WTC11 (cell line): Measurements from ENCODE around the gene FLT4. TPM values are rescaled to one million over a fixed set of nuclear protein-coding genes. Genes with fewer than 3 reads are reported as not detected.

Source experiments
- ATAC-seq: fragments of 200-7000 bp; cut with Tn5 transposase; 2 replicates; pipeline ENCODE4 v1.10.0; 2021; ENCODE audit warnings: mild to moderate bottlenecking, moderate library complexity
- CTCF ChIA-PET: fragments of 300-600 bp; sonication (Branson Sonifier 250); formaldehyde crosslinking; loops from one replicate; lab custom pipeline; 2021; ENCODE audit warnings: antibody characterized with exemption; lab: Charles Lee
- POLR2A ChIA-PET: fragments of 350-600 bp; sonication (Branson Sonifier 250); formaldehyde crosslinking; loops from one replicate; lab custom pipeline; 2021; ENCODE audit warnings: antibody characterized with exemption; lab: Charles Lee
- DNase-seq: peaks from one replicate; pipeline ENCODE4 v3.0.0; 2021; ENCODE audit warnings: low spot score
- H3K27ac Mint-ChIP-seq: 2 replicates; pipeline ENCODE4 v1.8.0; 2021; ENCODE audit warnings: mixed read lengths
- H3K27me3 Mint-ChIP-seq: 2 replicates; pipeline ENCODE4 v1.8.0; 2021; ENCODE audit warnings: low read depth, mild to moderate bottlenecking, moderate library complexity, mixed read lengths
- H3K36me3 Mint-ChIP-seq: 2 replicates; pipeline ENCODE4 v1.8.0; 2021; ENCODE audit warnings: mixed read lengths
- H3K4me1 Mint-ChIP-seq: 2 replicates; pipeline ENCODE4 v1.8.0; 2022; ENCODE audit warnings: mixed read lengths
- H3K4me3 Mint-ChIP-seq: 2 replicates; pipeline ENCODE4 v1.8.0; 2021; ENCODE audit warnings: mild to moderate bottlenecking, moderate library complexity, mixed read lengths
- H3K9me3 Mint-ChIP-seq: 2 replicates; pipeline ENCODE4 v1.8.0; 2021; ENCODE audit warnings: mixed read lengths
- AR ChIP-seq: fragments of 250-450 bp; sonication (Bioruptor Pico); IDR thresholded peaks from 2 replicates; pipeline ENCODE4 v1.9.0; 2021; ENCODE audit warnings: mild to moderate bottlenecking
- E2F4 ChIP-seq: sonication (generic); formaldehyde crosslinking; IDR thresholded peaks from 2 replicates; pipeline ENCODE4 v1.8.1; 2022; ENCODE audit warnings: low read depth, mild to moderate bottlenecking, moderate library complexity, missing genetic modification reagents, borderline replicate concordance
- E2F5 ChIP-seq: sonication (generic); formaldehyde crosslinking; IDR thresholded peaks from 2 replicates; pipeline ENCODE4 v1.8.1; 2022; ENCODE audit warnings: mild to moderate bottlenecking, moderate library complexity, missing genetic modification reagents
- IRF1 ChIP-seq: sonication (generic); formaldehyde crosslinking; IDR thresholded peaks from 2 replicates; pipeline ENCODE4 v1.8.0; 2023; ENCODE audit warnings: missing genetic modification reagents
- NFE2L1 ChIP-seq: sonication (generic); formaldehyde crosslinking; IDR thresholded peaks from 2 replicates; pipeline ENCODE4 v1.8.1; 2023; ENCODE audit warnings: missing genetic modification reagents
- ZNF121 ChIP-seq: sonication (generic); formaldehyde crosslinking; IDR thresholded peaks from 2 replicates; pipeline ENCODE4 v1.8.0; 2023; ENCODE audit warnings: missing genetic modification reagents
- ZNF425 ChIP-seq: fragments of 250-450 bp; sonication (Bioruptor Pico); conservative IDR thresholded peaks from 2 replicates; pipeline ENCODE4 v1.9.0; 2021; ENCODE audit warnings: mild to moderate bottlenecking
- ZNF532 ChIP-seq: fragments of 250-450 bp; sonication (Bioruptor Pico); IDR thresholded peaks from 2 replicates; pipeline ENCODE4 v1.9.0; 2021; ENCODE audit warnings: mild to moderate bottlenecking, borderline replicate concordance
- ZSCAN18 ChIP-seq: fragments of 250-450 bp; sonication (Bioruptor Pico); IDR thresholded peaks from 2 replicates; pipeline ENCODE4 v2.1.2; 2022; ENCODE audit warnings: mild to moderate bottlenecking, moderate library complexity
- total RNA-seq: library from RNA; stranded (reverse); gene quantifications from 3 replicates; pipeline ENCODE4 v1.2.3, GENCODE V29; 2021

The FLT4 gene
- total RNA-seq, 1 experiment from 2014 or later = 12.4 TPM

- TF ChIP-seq E2F5 (CRISPR knock-in tag) = no peak
- no peak for TF ChIP-seq NFE2L1 (CRISPR knock-in tag)
- no peak for TF ChIP-seq IRF1 (CRISPR knock-in tag)
- TF ChIP-seq ZNF425 = no peak
- TF ChIP-seq ZNF532 (CRISPR knock-in tag) = no peak
- no peak for TF ChIP-seq E2F4 (CRISPR knock-in tag)
- TF ChIP-seq ZSCAN18 (CRISPR knock-in tag) = no peak
- TF ChIP-seq ZNF121 (CRISPR knock-in tag) = no peak
- TF ChIP-seq AR (CRISPR knock-in tag) = no peak
- TF ChIP-seq, all 79 proteins: peak for 0
- H3K27me3 Mint-ChIP-seq = no peaks in the 10 kb centered on the region
- H3K27ac Mint-ChIP-seq = peak overlapping the region; percentile 61
- no peaks in the 10 kb centered on the region for H3K9me3 Mint-ChIP-seq
- CTCF ChIA-PET = no interaction called here
- H3K36me3 Mint-ChIP-seq = peaks cover 64% of the 10 kb centered on the region
- POLR2A ChIA-PET = no interaction called here
- ATAC-seq = no peak
- DNase-seq = no peak
- H3K4me1 Mint-ChIP-seq = peaks cover 3% of the 10 kb centered on the region; the same call in 1 of the 2 replicates
- H3K4me3 Mint-ChIP-seq = no peak overlapping the region
Measured at GRCh38 chr5:180553530-180553929, 95.9 kb downstream of the FLT4 start.

Other genes starting within 250 kb of the FLT4 start
- 39.9 to 42.1 TPM (median 41.0 TPM) in 3 replicates for gene CNOT6, start 155.2 kb downstream of the FLT4 start, total RNA-seq
- 0.39 TPM in 1 of 3 replicates, not detected in the others for gene SCGB3A1, start 58.1 kb downstream of the FLT4 start, total RNA-seq
- not detected in 3 replicates for gene OR2Y1, start 90.5 kb upstream of the FLT4 start, total RNA-seq
- gene MGAT1, start 153.2 kb upstream of the FLT4 start, total RNA-seq = 78.4 to 93.6 TPM (median 86.3 TPM) in 3 replicates
- gene ZFP62, start 211.7 kb upstream of the FLT4 start, total RNA-seq = 35.7 to 41.2 TPM (median 39.5 TPM) in 3 replicates
- 0.48 to 0.96 TPM (median 0.85 TPM) in 3 replicates for gene BTNL8, start 249.6 kb upstream of the FLT4 start, total RNA-seq